Measurements from ENCODE around the gene PPP2R5A. TPM values are rescaled to one million over a fixed set of nuclear protein-coding genes. Genes with fewer than 3 reads are reported as not detected.

The PPP2R5A gene
- total RNA-seq, 1 experiment from 2014 or later, result 22.0 TPM

DNA sequence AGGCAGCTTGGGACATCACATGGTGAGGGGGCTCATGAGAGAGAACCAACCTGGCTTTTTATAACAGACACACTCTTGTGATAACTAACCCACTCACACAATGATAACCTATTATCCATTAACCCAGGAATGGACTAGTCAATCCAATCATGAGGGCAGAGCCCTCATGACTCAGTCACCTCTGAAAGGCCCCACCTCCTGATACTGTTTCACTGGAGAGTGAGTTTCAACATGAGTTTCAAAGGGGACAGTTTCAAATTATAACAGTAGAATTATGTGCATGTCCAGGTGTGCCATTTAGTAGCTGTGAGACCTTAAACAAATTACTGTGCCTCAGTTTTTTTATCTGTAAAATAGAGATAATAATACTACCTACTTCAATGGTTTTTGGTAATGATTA lies 47.6 kb upstream of the PPP2R5A start:
- Histone ChIP-seq H3K27ac (ENCODE audit: insufficient read length, low read depth, low read length) (no peak overlapping the region), H3K4me1 (ENCODE audit: insufficient read depth, low read length) (no peaks in the 10 kb centered on the region), H3K23me2 (ENCODE audit: insufficient read length, low read depth, low read length, poor library complexity, severe bottlenecking) (no peaks in the 10 kb centered on the region), H2BK15ac (ENCODE audit: low read depth, low read length) (no peak overlapping the region), H2BK12ac (ENCODE audit: insufficient read length, low read depth, low read length) (no peak overlapping the region), H3K4ac (ENCODE audit: low read depth, low read length) (no peak overlapping the region), H4K20me1 (ENCODE audit: control insufficient read depth, insufficient read depth, insufficient read length) (no peaks in the 10 kb centered on the region), H3K9ac (ENCODE audit: extremely low read depth, insufficient read length, low read length) (no peak overlapping the region), H2BK20ac (ENCODE audit: low read depth, low read length, poor library complexity, severe bottlenecking) (no peak overlapping the region), H3K79me1 (ENCODE audit: insufficient read depth, low read depth, low read length, poor library complexity, severe bottlenecking) (no peaks in the 10 kb centered on the region), H3K23ac (ENCODE audit: insufficient read length, low read depth, low read length) (no peak overlapping the region), H3K79me2 (ENCODE audit: insufficient read depth, low read length) (no peaks in the 10 kb centered on the region), H3T11ph (ENCODE audit: low read length) (no peak overlapping the region), H3K27me3 (ENCODE audit: insufficient read depth, low read length) (no peaks in the 10 kb centered on the region), H3K4me2 (ENCODE audit: insufficient read depth, insufficient read length, low read length) (no peak overlapping the region), H4K91ac (ENCODE audit: insufficient read length, low read depth, low read length) (no peak overlapping the region), H4K5ac (ENCODE audit: insufficient read length, low read depth, low read length) (no peak overlapping the region), H2AFZ (ENCODE audit: low read length) (no peak overlapping the region), H2BK120ac (ENCODE audit: low read depth, low read length, poor library complexity, severe bottlenecking) (no peak overlapping the region), H3K18ac (ENCODE audit: insufficient read length, low read depth, low read length) (no peak overlapping the region), H3K56ac (ENCODE audit: insufficient read length, low read depth, low read length) (no peak overlapping the region), H3K14ac (ENCODE audit: insufficient read depth, low read length) (no peak overlapping the region), H2AK5ac (ENCODE audit: insufficient read length, low read length) (no peak overlapping the region), H2BK5ac (ENCODE audit: insufficient read length, low read length) (no peak overlapping the region), H3K9me3 (ENCODE audit: control insufficient read depth, low read depth, low read length) (no peaks in the 10 kb centered on the region), H4K8ac (replicated peaks; ENCODE audit: insufficient read length, low read depth, low read length) (no peak overlapping the region)
- no peaks in the 10 kb centered on the region; a peak in 1 of 4 replicates for H3K4me1 Mint-ChIP-seq
- no peaks in the 10 kb centered on the region for H3K36me3 Mint-ChIP-seq (ENCODE audit: insufficient read depth in 1 of 3, low read depth in 3 of 3)
- no peaks in the 10 kb centered on the region; the same call in 1 of the 2 replicates for H3K27me3 Mint-ChIP-seq (ENCODE audit: low read depth)
- no peaks in the 10 kb centered on the region; a peak in 1 of 5 replicates for H3K9me3 Mint-ChIP-seq
- no peak overlapping the region for H3K4me3 Mint-ChIP-seq
- no peak for DNase-seq
- TF ChIP-seq, protein P1, sequence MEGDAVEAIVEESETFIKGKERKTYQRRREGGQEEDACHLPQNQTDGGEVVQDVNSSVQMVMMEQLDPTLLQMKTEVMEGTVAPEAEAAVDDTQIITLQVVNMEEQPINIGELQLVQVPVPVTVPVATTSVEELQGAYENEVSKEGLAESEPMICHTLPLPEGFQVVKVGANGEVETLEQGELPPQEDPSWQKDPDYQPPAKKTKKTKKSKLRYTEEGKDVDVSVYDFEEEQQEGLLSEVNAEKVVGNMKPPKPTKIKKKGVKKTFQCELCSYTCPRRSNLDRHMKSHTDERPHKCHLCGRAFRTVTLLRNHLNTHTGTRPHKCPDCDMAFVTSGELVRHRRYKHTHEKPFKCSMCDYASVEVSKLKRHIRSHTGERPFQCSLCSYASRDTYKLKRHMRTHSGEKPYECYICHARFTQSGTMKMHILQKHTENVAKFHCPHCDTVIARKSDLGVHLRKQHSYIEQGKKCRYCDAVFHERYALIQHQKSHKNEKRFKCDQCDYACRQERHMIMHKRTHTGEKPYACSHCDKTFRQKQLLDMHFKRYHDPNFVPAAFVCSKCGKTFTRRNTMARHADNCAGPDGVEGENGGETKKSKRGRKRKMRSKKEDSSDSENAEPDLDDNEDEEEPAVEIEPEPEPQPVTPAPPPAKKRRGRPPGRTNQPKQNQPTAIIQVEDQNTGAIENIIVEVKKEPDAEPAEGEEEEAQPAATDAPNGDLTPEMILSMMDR (conservative IDR thresholded peaks at IDR 0.05), result no peak
- H3K27ac Mint-ChIP-seq, result no peak overlapping the region
